Dermis blood vessel endothelial cell (primary cell): ENCODE measurements around the gene PDE6B. TPM values are rescaled to one million over a fixed set of nuclear protein-coding genes. Genes with fewer than 3 reads are reported as not detected.
"Not testable (repeated sequence)": the region's sequence is repeated elsewhere in the genome, so short reads cannot be mapped to it uniquely, and the experiment has no call there.

Source experiments
- DNase-seq: peaks from one replicate; pipeline ENCODE4 v3.0.0; 2010
- total RNA-seq: library from RNA; depleted of rRNA; stranded (reverse); fragments of >200 nt; gene quantifications from 2 replicates; pipeline ENCODE4 v1.2.3, GENCODE V29; 2014

PDE6B gene
- total RNA-seq: 7.3 and 7.5 TPM in 2 replicates

GRCh38 chr4:624705-625590, at the start of gene PDE6B:
Gene PDE6B (plus strand): TSS chr4:625573. CDS start chr4:625627, 54 bp downstream.
- no peak for DNase-seq

GRCh38 chr4:576245-576821, 49.0 kb upstream of the PDE6B start, which contains the start of gene TMEM271:
Gene TMEM271 (minus strand): TSS chr4:576295. CDS start chr4:576062, 233 bp downstream.
- no peak for DNase-seq

- DNase-seq: no peak
These were observed 48.3 kb upstream of the PDE6B start for GRCh38 chr4:576991-577498.

- peak; percentile 19 for DNase-seq
These were observed 47.6 kb upstream of the PDE6B start for GRCh38 chr4:577499-578450.

- no peak for DNase-seq
These were observed 46.6 kb upstream of the PDE6B start for GRCh38 chr4:578451-579443.

- no peak for DNase-seq
These were observed 45.7 kb upstream of the PDE6B start for GRCh38 chr4:579543-580175.

GRCh38 chr4:581181-581580, 44.2 kb upstream of the PDE6B start:
- DNase-seq: no peak

GRCh38 chr4:581753-582361, 43.5 kb upstream of the PDE6B start:
- DNase-seq: no peak

GRCh38 chr4:583820-584219, 41.6 kb upstream of the PDE6B start:
- no peak for DNase-seq

GRCh38 chr4:587671-588350, 37.6 kb upstream of the PDE6B start:
- no peak for DNase-seq

GRCh38 chr4:588351-588849, 37.0 kb upstream of the PDE6B start:
- no peak for DNase-seq

GRCh38 chr4:589219-589963, 36.0 kb upstream of the PDE6B start:
- no peak for DNase-seq

GRCh38 chr4:590313-590841, 35.0 kb upstream of the PDE6B start:
- no peak for DNase-seq

- not testable (repeated sequence) for DNase-seq
These were observed 33.2 kb upstream of the PDE6B start for GRCh38 chr4:592178-592577.

GRCh38 chr4:592825-593520, 32.4 kb upstream of the PDE6B start:
- no peak for DNase-seq

- no peak for DNase-seq
These were observed 26.4 kb upstream of the PDE6B start for GRCh38 chr4:598925-599324.

GRCh38 chr4:600166-600565, 25.2 kb upstream of the PDE6B start:
- no peak for DNase-seq
